WTC11 (cell line): ENCODE measurements around the gene MTHFD1L. TPM values are rescaled to one million over a fixed set of nuclear protein-coding genes. Genes with fewer than 3 reads are reported as not detected.
A peak's percentile ranks its signal among the peaks of the same experiment; 100 is the strongest.

Source experiments
- ATAC-seq: fragments of 200-7000 bp; cut with Tn5 transposase; 2 replicates; pipeline ENCODE4 v1.10.0; 2021; ENCODE audit warnings: mild to moderate bottlenecking, moderate library complexity
- CTCF ChIA-PET: fragments of 300-600 bp; sonication (Branson Sonifier 250); formaldehyde crosslinking; loops from one replicate; lab custom pipeline; 2021; ENCODE audit warnings: antibody characterized with exemption; lab: Charles Lee
- POLR2A ChIA-PET: fragments of 350-600 bp; sonication (Branson Sonifier 250); formaldehyde crosslinking; loops from one replicate; lab custom pipeline; 2021; ENCODE audit warnings: antibody characterized with exemption; lab: Charles Lee
- DNase-seq: peaks from one replicate; pipeline ENCODE4 v3.0.0; 2021; ENCODE audit warnings: low spot score
- H3K27ac Mint-ChIP-seq: 2 replicates; pipeline ENCODE4 v1.8.0; 2021; ENCODE audit warnings: mixed read lengths
- H3K27me3 Mint-ChIP-seq: 2 replicates; pipeline ENCODE4 v1.8.0; 2021; ENCODE audit warnings: low read depth, mild to moderate bottlenecking, moderate library complexity, mixed read lengths
- H3K36me3 Mint-ChIP-seq: 2 replicates; pipeline ENCODE4 v1.8.0; 2021; ENCODE audit warnings: mixed read lengths
- H3K4me1 Mint-ChIP-seq: 2 replicates; pipeline ENCODE4 v1.8.0; 2022; ENCODE audit warnings: mixed read lengths
- H3K4me3 Mint-ChIP-seq: 2 replicates; pipeline ENCODE4 v1.8.0; 2021; ENCODE audit warnings: mild to moderate bottlenecking, moderate library complexity, mixed read lengths
- H3K9me3 Mint-ChIP-seq: 2 replicates; pipeline ENCODE4 v1.8.0; 2021; ENCODE audit warnings: mixed read lengths
- ATF1 ChIP-seq: sonication (generic); formaldehyde crosslinking; IDR thresholded peaks from 2 replicates; pipeline ENCODE4 v1.8.1; 2023; ENCODE audit warnings: mild to moderate bottlenecking, moderate library complexity, missing genetic modification reagents
- CREB1 ChIP-seq: sonication (generic); formaldehyde crosslinking; IDR thresholded peaks from 2 replicates; pipeline ENCODE4 v1.8.0; 2023; ENCODE audit warnings: mild to moderate bottlenecking, missing genetic modification reagents
- ELF4 ChIP-seq: sonication (generic); formaldehyde crosslinking; IDR thresholded peaks from 2 replicates; pipeline ENCODE4 v1.8.1; 2022; ENCODE audit warnings: low read depth, mild to moderate bottlenecking, moderate library complexity, missing genetic modification reagents
- FOXK1 ChIP-seq: sonication (generic); formaldehyde crosslinking; IDR thresholded peaks from 2 replicates; pipeline ENCODE4 v1.8.0; 2022; ENCODE audit warnings: mild to moderate bottlenecking, moderate library complexity, missing genetic modification reagents
- GRHL2 ChIP-seq: fragments of 250-450 bp; sonication (Bioruptor Pico); IDR thresholded peaks from 2 replicates; pipeline ENCODE4 v1.8.0; 2022; ENCODE audit warnings: mild to moderate bottlenecking, moderate library complexity; ENCODE audit not compliant: insufficient replicate concordance, severe bottlenecking
- GTF2I ChIP-seq: fragments of 250-450 bp; sonication (Bioruptor Pico); conservative IDR thresholded peaks from 2 replicates; pipeline ENCODE4 v1.4.0; 2021; ENCODE audit warnings: mild to moderate bottlenecking
- JUN ChIP-seq: sonication (generic); formaldehyde crosslinking; IDR thresholded peaks from 2 replicates; pipeline ENCODE4 v1.8.0; 2023; ENCODE audit warnings: mild to moderate bottlenecking, missing genetic modification reagents
- MXD4 ChIP-seq: fragments of 250-450 bp; sonication (Bioruptor Pico); IDR thresholded peaks from 2 replicates; pipeline ENCODE4 v1.8.0; 2021; ENCODE audit warnings: mild to moderate bottlenecking, moderate library complexity, borderline replicate concordance
- MYBL2 ChIP-seq: sonication (generic); formaldehyde crosslinking; IDR thresholded peaks from 2 replicates; pipeline ENCODE4 v1.8.1; 2023; ENCODE audit warnings: mild to moderate bottlenecking, moderate library complexity, missing genetic modification reagents
- NR2C2 ChIP-seq: sonication (generic); formaldehyde crosslinking; IDR thresholded peaks from 2 replicates; pipeline ENCODE4 v1.8.0; 2022; ENCODE audit warnings: mild to moderate bottlenecking, missing genetic modification reagents
- NR3C1 ChIP-seq: sonication (generic); formaldehyde crosslinking; conservative IDR thresholded peaks from 2 replicates; pipeline ENCODE4 v1.8.1; 2023; ENCODE audit warnings: low read depth, mild to moderate bottlenecking, missing genetic modification reagents
- OVOL2 ChIP-seq: fragments of 250-450 bp; sonication (Bioruptor Pico); IDR thresholded peaks from 2 replicates; pipeline ENCODE4 v1.9.0; 2021; ENCODE audit warnings: mild to moderate bottlenecking, borderline replicate concordance
- PRRX2 ChIP-seq: fragments of 250-450 bp; sonication (Bioruptor Pico); IDR thresholded peaks from 2 replicates; pipeline ENCODE4 v1.8.0; 2021; ENCODE audit warnings: mild to moderate bottlenecking
- RORB ChIP-seq: fragments of 250-450 bp; sonication (Bioruptor Pico); IDR thresholded peaks from 2 replicates; pipeline ENCODE4 v1.9.0; 2021; ENCODE audit warnings: mild to moderate bottlenecking
- SMAD4 ChIP-seq: sonication (generic); formaldehyde crosslinking; IDR thresholded peaks from 2 replicates; pipeline ENCODE4 v1.8.0; 2022; ENCODE audit warnings: mild to moderate bottlenecking, missing genetic modification reagents
- TCF7 ChIP-seq: sonication (generic); formaldehyde crosslinking; IDR thresholded peaks from 2 replicates; pipeline ENCODE4 v1.8.0; 2022; ENCODE audit warnings: mild to moderate bottlenecking, low read depth, missing genetic modification reagents, moderate library complexity
- ZNF219 ChIP-seq: sonication (generic); formaldehyde crosslinking; IDR thresholded peaks from 2 replicates; pipeline ENCODE4 v1.8.0; 2023; ENCODE audit warnings: missing genetic modification reagents, mild to moderate bottlenecking, borderline replicate concordance
- ZNF263 ChIP-seq: sonication (generic); formaldehyde crosslinking; IDR thresholded peaks from 2 replicates; pipeline ENCODE4 v1.8.1; 2022; ENCODE audit warnings: low read depth, mild to moderate bottlenecking, moderate library complexity, missing genetic modification reagents
- ZNF423 ChIP-seq: fragments of 250-450 bp; sonication (Bioruptor Pico); IDR thresholded peaks from 2 replicates; pipeline ENCODE4 v2.1.2; 2022; ENCODE audit warnings: mild to moderate bottlenecking, moderate library complexity
- total RNA-seq: library from RNA; stranded (reverse); gene quantifications from 3 replicates; pipeline ENCODE4 v1.2.3, GENCODE V29; 2021
- TF ChIP-seq, protein P1 (sequence below): fragments of 250-450 bp; sonication (Bioruptor Pico); IDR thresholded peaks from 2 replicates; pipeline ENCODE4 v1.9.0; 2021; ENCODE audit warnings: mild to moderate bottlenecking
- TF ChIP-seq, protein P2 (sequence below): sonication (generic); formaldehyde crosslinking; IDR thresholded peaks from 2 replicates; pipeline ENCODE4 v1.8.1; 2023; ENCODE audit warnings: mild to moderate bottlenecking, missing genetic modification reagents, moderate library complexity
- TF ChIP-seq, protein P3 (sequence below): sonication (generic); formaldehyde crosslinking; IDR thresholded peaks from 2 replicates; pipeline ENCODE4 v1.8.1; 2022; ENCODE audit warnings: mild to moderate bottlenecking, missing genetic modification reagents, moderate library complexity, borderline replicate concordance
- TF ChIP-seq, protein P4 (sequence below): fragments of 250-450 bp; sonication (Bioruptor Pico); IDR thresholded peaks from 2 replicates; pipeline ENCODE4 v2.1.2; 2022; ENCODE audit warnings: mild to moderate bottlenecking, moderate library complexity

Gene MTHFD1L
- total RNA-seq, 1 experiment from 2014 or later = 104 TPM

DNA sequence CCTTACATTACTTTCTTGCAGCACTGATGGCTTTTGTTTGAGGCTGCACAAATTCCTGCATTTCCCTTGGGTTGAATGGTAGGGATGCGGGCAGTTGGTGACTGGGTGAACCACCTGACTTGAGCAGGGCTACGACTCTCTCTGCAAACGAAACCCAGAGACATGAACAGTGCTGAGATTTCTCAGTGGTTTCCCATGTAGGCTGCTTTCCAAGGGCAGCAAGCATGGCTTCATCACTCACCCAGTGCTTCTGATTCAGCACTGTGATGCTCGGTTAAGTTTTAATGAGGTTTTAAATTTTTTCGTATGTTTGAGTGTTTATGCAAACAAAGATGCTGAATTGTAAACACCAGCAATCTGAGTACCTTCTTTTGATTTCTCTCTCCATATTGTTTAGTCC lies 127.2 kb downstream of the MTHFD1L start:
- peaks cover 24% of the 10 kb centered on the region for H3K36me3 Mint-ChIP-seq
- H3K4me1 Mint-ChIP-seq = peaks cover 4% of the 10 kb centered on the region
- H3K27me3 Mint-ChIP-seq = no peaks in the 10 kb centered on the region
- ATAC-seq = peak; percentile 39; the same call in 1 of the 2 replicates
- ChIA-PET CTCF (interaction anchor here (1.2 kb wide), 1 partner anchor 21 kb away, joined by 3 read pairs; no protein-coding TSS in a partner anchor), POLR2A (no interaction called here)
- H3K4me3 Mint-ChIP-seq = no peak overlapping the region
- no peak overlapping the region for H3K27ac Mint-ChIP-seq
- H3K9me3 Mint-ChIP-seq = no peaks in the 10 kb centered on the region
- TF ChIP-seq, protein P1, sequence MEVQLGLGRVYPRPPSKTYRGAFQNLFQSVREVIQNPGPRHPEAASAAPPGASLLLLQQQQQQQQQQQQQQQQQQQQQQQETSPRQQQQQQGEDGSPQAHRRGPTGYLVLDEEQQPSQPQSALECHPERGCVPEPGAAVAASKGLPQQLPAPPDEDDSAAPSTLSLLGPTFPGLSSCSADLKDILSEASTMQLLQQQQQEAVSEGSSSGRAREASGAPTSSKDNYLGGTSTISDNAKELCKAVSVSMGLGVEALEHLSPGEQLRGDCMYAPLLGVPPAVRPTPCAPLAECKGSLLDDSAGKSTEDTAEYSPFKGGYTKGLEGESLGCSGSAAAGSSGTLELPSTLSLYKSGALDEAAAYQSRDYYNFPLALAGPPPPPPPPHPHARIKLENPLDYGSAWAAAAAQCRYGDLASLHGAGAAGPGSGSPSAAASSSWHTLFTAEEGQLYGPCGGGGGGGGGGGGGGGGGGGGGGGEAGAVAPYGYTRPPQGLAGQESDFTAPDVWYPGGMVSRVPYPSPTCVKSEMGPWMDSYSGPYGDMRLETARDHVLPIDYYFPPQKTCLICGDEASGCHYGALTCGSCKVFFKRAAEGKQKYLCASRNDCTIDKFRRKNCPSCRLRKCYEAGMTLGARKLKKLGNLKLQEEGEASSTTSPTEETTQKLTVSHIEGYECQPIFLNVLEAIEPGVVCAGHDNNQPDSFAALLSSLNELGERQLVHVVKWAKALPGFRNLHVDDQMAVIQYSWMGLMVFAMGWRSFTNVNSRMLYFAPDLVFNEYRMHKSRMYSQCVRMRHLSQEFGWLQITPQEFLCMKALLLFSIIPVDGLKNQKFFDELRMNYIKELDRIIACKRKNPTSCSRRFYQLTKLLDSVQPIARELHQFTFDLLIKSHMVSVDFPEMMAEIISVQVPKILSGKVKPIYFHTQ (CRISPR knock-in tag) = no peak
- TF ChIP-seq ZNF263 (CRISPR knock-in tag) = no peak
- no peak for TF ChIP-seq SMAD4 (CRISPR knock-in tag)
- no peak for TF ChIP-seq ELF4 (CRISPR knock-in tag)
- no peak for TF ChIP-seq NR3C1 (CRISPR knock-in tag)
- TF ChIP-seq PRRX2 (CRISPR knock-in tag) = no peak
- no peak for TF ChIP-seq GTF2I
- TF ChIP-seq JUN (CRISPR knock-in tag) = no peak
- TF ChIP-seq TCF7 = no peak
- TF ChIP-seq ZNF219 = no peak
- TF ChIP-seq ZNF423 (CRISPR knock-in tag) = no peak
- no peak for TF ChIP-seq OVOL2
- TF ChIP-seq, protein P2, sequence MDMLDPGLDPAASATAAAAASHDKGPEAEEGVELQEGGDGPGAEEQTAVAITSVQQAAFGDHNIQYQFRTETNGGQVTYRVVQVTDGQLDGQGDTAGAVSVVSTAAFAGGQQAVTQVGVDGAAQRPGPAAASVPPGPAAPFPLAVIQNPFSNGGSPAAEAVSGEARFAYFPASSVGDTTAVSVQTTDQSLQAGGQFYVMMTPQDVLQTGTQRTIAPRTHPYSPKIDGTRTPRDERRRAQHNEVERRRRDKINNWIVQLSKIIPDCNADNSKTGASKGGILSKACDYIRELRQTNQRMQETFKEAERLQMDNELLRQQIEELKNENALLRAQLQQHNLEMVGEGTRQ (CRISPR knock-in tag) = no peak
- no peak for TF ChIP-seq MYBL2
- TF ChIP-seq, protein P3, sequence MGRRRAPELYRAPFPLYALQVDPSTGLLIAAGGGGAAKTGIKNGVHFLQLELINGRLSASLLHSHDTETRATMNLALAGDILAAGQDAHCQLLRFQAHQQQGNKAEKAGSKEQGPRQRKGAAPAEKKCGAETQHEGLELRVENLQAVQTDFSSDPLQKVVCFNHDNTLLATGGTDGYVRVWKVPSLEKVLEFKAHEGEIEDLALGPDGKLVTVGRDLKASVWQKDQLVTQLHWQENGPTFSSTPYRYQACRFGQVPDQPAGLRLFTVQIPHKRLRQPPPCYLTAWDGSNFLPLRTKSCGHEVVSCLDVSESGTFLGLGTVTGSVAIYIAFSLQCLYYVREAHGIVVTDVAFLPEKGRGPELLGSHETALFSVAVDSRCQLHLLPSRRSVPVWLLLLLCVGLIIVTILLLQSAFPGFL (CRISPR knock-in tag) = no peak
- no peak for TF ChIP-seq RORB
- TF ChIP-seq GRHL2 (CRISPR knock-in tag) = no peak
- TF ChIP-seq MXD4 (CRISPR knock-in tag) = no peak
- TF ChIP-seq NR2C2 (CRISPR knock-in tag) = no peak
- TF ChIP-seq, protein P4, sequence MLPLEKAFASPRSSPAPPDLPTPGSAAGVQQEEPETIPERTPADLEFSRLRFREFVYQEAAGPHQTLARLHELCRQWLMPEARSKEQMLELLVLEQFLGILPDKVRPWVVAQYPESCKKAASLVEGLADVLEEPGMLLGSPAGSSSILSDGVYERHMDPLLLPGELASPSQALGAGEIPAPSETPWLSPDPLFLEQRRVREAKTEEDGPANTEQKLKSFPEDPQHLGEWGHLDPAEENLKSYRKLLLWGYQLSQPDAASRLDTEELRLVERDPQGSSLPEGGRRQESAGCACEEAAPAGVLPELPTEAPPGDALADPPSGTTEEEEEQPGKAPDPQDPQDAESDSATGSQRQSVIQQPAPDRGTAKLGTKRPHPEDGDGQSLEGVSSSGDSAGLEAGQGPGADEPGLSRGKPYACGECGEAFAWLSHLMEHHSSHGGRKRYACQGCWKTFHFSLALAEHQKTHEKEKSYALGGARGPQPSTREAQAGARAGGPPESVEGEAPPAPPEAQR (CRISPR knock-in tag) = no peak
- TF ChIP-seq, all 79 proteins: peak for 0
- DNase-seq = no peak

DNA sequence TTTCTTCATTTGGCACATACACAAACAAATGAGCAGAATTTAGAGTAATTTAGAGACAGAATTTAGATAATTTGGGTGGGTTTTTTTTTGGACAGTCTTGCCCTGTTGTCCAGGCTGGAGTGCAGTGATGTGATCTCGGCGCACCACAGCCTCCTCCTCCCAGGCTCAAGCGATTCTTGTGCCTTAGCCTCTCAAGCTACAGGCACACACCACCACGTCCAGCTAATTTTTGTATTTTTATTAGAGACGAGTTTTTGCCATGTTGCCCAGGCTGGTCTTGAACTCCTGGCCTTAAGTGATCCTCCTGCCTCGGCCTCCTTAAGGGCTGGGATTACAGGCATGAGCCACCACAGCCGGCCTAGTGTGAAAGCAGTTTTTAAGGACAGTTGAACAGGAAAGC lies 127.8 kb downstream of the MTHFD1L start:
- ATAC-seq = no peak
- ChIA-PET POLR2A (no interaction called here), CTCF (no interaction called here)
- no peaks in the 10 kb centered on the region for H3K27me3 Mint-ChIP-seq
- no peak overlapping the region for H3K4me3 Mint-ChIP-seq
- no peak for DNase-seq
- TF ChIP-seq CREB1 (CRISPR knock-in tag) (no peak), ATF1 (no peak), FOXK1 (CRISPR knock-in tag) (no peak)
- peaks cover 4% of the 10 kb centered on the region for H3K4me1 Mint-ChIP-seq
- H3K9me3 Mint-ChIP-seq = no peaks in the 10 kb centered on the region
- H3K36me3 Mint-ChIP-seq = peaks cover 24% of the 10 kb centered on the region
- no peak overlapping the region for H3K27ac Mint-ChIP-seq
